ENCODE data around the gene ACRBP. TPM values are rescaled to one million over a fixed set of nuclear protein-coding genes. Genes with fewer than 3 reads are reported as not detected.

ACRBP gene
- total RNA-seq, 4 donors from 2014 or later: 0.27 to 0.71 (median 0.65) TPM; not detected in 1

DNA sequence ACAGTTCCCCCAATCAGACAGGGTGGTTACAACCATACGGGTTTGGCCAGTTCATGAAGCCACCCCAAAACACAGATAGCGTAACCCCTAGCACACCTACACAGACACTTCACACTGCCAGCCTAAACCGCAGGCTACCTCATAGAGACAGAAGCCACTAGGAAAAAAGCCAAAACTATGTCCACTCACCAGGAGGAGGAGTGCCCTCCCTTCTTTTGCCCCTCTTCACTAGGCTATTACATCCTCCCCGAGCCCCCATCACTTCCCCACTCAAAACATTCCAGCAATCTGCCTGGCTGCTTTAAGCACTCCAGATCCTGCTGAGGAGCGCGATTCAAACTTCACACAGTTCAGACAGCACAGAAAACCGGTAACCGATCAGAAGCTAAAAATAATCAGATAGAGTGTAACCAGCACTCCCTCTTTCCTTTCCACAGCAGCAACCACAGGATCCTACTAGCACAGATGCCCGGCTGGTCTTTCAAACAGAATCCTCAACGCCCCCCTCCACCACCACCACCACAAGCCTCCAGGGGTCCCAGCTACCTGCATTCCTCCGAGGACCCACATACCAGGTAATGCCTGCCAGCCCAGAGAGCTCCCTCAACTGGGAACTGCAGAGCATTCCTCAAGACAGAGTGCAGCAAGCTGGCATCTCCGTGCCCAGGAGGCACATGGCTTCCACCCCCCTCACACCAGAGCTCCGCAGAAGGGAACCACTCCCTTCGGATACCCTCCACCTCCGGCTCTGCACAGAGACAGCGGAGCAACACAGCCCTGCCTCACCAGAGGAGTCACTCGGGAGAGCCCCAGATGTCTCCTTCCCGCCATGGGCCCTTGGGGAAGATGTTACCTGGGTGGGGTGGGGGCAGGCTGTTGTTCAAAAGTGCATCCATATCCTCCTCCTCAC is 41.6 kb downstream of the ACRBP start:
- intact Hi-C loops (cut with DNase I; ENCODE audit: low total_unique reads) (loop anchor here (2.0 to 5.0 kb wide), 3 partner anchors 37 to 268 kb away; partner anchors contain the start of genes GAPDH and NOP2), in situ Hi-C loops (cut with MboI; ENCODE audit: low sequenced_read_pairs in 4 of 4) (no loop called here)
- no peaks in the 10 kb centered on the region for H3K9me3 ChIP-seq
- no peak for DNase-seq
- H3K4me3 ChIP-seq: peak overlapping the region; percentile 85 to 98 (median 96)
- peak; percentile 6 to 7 for ATAC-seq
- H3K27ac ChIP-seq: peak overlapping the region; percentile 95 to 99 (median 97)
- peaks cover 44% of the 10 kb centered on the region in 2 donors for H3K4me1 ChIP-seq
- no peak for TF ChIP-seq POLR2A (IDR thresholded peaks at IDR 0.05)
- no peak for TF ChIP-seq CTCF (IDR thresholded peaks at IDR 0.05 in 4 of 5, conservative IDR thresholded peaks at IDR 0.05 in 1 of 5)
- no peaks in the 10 kb centered on the region for H3K27me3 ChIP-seq
- H3K36me3 ChIP-seq: peaks cover under 1 to 14% of the 10 kb centered on the region in 2 donors

- Histone ChIP-seq H3K9me3 (no peaks in the 10 kb centered on the region), H3K27me3 (no peaks in the 10 kb centered on the region), H3K27ac (peak overlapping the region; percentile 95 to 99 (median 97)), H3K36me3 (peaks cover 3 to 26% of the 10 kb centered on the region in 2 donors), H3K4me3 (peak overlapping the region; percentile 7 to 98 (median 91)), H3K4me1 (peaks cover 44% of the 10 kb centered on the region in 2 donors)
- in situ Hi-C loops (cut with MboI; ENCODE audit: low sequenced_read_pairs in 4 of 4) (no loop called here), intact Hi-C loops (cut with DNase I; ENCODE audit: low total_unique reads) (loop anchor here (5.0 kb wide), 1 partner anchor 267 kb away; no protein-coding TSS in a partner anchor)
- no peak for ATAC-seq
- DNase-seq: peak in 1 of 2 donors; percentile 36
- TF ChIP-seq CTCF (IDR thresholded peaks at IDR 0.05 in 4 of 5, conservative IDR thresholded peaks at IDR 0.05 in 1 of 5) (no peak), POLR2A (IDR thresholded peaks at IDR 0.05) (no peak)
Measured at GRCh38 chr12:6604259-6605029, 42.8 kb downstream of the ACRBP start.

GRCh38 chr12:6603095-6603567 is 44.1 kb downstream of the ACRBP start:
- peaks cover 7 to 39% of the 10 kb centered on the region in 2 donors for H3K36me3 ChIP-seq
- intact Hi-C loops (cut with DNase I; ENCODE audit: low total_unique reads): no loop called here

More at GRCh38 chr12:6603095-6603567, 44.1 kb downstream of the ACRBP start:
- Histone ChIP-seq H3K4me3 (peak overlapping the region in 1 of 4 donors; percentile 15), H3K4me1 (peaks cover 43 to 44% of the 10 kb centered on the region in 2 donors), H3K9me3 (no peaks in the 10 kb centered on the region), H3K27ac (peak overlapping the region in 3 of 4 donors; percentile 27 to 98 (median 96)), H3K27me3 (no peaks in the 10 kb centered on the region)
- ATAC-seq (no peak), DNase-seq (peak in 1 of 2 donors; percentile 61)
- in situ Hi-C loops (cut with MboI; ENCODE audit: low sequenced_read_pairs in 4 of 4): no loop called here
- TF ChIP-seq POLR2A (IDR thresholded peaks at IDR 0.05) (no peak), CTCF (IDR thresholded peaks at IDR 0.05 in 4 of 5, conservative IDR thresholded peaks at IDR 0.05 in 1 of 5) (no peak)
